Anterior cingulate cortex (tissue), 58 donors: ENCODE measurements around the gene TENT5C.

Source experiments
- DNase-seq, 58 donors: peaks; one replicate each; lab custom pipeline; 2025; lab: John Stamatoyannopoulos, UW

TENT5C gene

DNA sequence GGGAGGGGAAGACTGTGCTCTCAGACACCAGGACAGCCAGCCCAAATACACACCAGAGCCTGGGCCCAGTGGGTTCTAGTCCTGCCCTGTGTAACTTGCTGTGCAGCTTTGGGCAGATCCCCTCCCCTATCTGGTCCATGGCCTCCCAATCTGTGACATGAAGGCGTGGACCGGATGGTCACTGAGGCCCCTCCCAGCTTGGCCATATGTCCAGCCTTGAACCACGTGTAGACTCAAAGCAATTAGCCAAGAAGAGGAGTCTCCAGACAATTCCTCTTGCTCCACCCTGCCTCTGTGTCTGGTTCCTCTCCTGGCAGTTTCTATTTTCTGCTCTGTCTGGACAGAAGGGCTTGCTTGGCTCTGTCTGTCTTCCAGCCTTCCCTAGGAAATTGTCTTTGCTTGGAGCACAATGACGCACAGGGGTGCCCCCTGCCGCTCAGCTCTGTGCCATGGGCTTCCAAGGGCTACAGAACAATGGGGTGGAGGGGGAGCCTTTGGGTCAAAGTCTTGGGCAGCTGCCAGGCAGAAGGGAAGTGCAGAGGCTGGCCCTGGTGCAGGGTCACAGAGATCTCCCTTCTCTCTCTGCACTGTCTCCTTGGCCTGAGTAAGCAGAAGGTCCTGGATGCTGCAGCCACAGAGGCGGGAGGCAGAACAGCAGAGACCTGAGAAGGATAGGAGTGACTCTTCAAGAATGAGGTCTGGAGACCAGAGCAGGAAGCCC lies 66.1 kb downstream of the TENT5C start:
- DNase-seq: peak in 31 of 58 donors; percentile 6 to 60 (median 27)

DNA sequence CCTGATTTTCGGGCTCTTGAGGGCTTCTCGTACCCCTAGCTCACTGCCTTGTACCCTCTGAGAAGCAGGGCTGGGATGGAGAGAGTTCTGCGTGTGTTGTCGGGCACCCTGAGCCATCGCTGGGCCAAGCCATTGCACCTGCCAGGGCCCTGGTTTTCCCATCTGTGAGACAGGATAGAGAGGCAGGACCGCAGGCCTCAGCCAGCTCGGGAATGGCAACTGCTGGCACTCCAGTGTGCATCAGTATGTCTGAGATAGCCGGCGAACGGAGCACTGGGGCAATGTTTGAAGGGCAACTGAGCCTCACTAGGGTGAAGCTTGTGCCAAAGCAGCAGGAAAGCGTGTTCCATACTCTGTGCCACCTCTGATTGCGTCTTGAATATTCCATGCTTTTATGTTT lies 66.9 kb downstream of the TENT5C start:
- DNase-seq: peak in 1 of 58 donors; percentile 8

DNA sequence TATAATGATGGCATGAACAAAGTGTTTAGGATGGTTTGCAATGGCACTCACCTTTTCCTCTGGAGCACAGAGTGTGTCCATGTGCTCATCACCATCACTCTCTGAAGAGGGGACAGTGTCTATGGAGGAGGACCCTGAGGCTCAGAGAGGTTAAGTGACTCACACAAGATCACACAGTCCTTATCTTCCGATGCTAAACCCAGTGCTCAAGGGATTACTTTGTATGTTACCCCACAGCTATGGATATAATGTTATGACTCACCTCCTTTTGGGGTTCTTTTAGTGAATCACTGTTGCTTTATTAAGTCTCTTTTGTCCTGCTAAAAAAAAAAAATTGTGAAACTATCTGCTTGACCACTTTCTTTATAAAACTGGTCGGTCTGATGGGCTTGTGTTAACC lies 67.6 kb downstream of the TENT5C start:
- DNase-seq: no peak

DNA sequence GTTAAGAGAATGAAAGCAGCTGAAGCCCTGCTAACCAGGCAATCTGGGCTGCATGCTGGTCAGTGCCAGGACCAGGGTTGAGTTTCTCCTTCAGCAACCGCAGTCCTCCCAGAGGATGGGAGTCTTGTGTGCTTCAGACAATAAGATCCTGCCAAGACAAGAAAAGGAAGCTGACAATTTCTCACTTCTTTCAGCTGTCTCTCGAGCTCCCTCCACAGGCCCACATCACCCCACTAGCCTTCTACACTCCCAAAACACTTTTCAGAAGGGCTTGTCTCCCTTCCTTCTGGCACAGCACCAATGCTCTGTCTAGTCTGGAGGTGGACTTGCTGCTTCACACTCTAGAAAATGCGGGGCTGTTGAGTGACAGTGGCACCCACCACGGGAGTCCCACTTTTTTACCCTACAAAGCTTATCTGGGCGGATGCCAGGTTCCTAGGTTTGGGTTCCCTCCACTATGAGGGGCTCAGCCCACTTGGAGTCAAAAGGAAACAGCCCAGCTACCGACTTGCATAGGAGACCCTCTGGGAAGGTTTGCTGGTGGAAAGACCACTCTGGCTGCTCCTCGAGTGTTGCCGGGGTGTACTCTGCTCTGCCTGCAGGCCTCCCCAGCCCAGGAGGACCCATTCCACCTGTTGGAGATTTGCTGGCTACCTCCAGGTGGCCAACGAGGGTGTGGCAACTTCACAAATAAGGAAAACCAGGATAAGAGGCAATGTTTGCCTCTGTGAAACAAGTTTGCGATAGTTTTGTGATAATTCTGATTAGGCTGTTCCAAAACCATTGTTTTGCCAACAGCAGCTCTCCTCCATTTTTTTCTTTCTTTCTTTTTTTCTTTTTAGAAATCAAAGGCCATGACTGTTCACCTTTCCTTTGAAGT lies 68.9 kb downstream of the TENT5C start:
- peak in 3 of 58 donors; percentile 6 to 15 (median 14) for DNase-seq

DNA sequence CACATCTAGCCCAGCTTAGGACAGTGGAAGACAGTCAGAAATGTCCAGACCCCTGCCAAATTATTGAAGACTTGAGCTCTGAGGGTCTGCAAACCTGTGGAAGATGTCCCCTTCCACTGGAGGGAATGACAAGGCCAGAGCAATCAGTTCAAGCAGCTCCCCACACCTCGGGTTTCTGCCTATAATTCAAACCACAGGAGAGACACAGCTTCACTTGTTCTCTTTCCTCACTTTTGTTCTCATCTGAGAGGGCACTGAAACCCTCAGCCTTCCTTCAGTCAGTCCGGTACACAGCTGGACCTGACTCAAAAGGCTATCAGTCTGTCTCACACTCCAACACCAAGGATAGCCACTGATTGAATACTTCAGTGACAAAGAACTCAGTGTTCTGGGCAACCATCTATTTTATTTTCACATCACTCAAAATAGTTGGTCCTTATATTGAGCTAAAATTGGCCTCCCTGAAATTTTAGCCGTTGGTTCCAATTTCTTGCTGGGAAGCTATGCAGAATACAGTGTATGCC lies 70.1 kb downstream of the TENT5C start:
- DNase-seq: no peak

DNA sequence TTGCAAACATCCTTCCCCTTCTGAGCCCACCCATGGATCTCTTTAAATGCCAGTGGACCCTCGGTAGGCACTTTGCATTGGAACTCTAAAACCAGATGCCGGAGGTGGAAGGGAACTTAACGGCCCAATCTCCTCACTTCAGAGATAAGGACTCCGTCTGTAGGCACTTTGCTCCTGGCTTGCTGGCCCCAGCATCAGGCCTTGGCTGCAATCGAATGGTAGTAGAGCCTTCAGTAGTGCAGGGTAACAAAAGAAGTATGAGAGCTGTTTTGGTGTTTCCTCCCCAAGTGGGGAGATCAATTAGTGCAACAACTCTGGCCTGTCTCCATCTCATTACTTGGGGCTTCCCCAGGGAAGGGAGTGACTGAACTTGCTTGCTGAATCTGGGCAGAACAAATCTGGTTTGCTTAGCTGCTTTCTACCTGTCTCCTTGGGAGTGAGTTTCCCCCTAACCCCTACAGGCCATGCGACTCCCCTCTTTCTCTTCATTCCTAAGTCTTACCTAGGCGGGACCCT lies 70.8 kb downstream of the TENT5C start:
- no peak for DNase-seq
